NB4 (cell line): ENCODE results near the gene THAP3.

Experiments
- CTCF ChIP-seq: IDR thresholded peaks from one replicate; pipeline ENCODE4 v1.5.1; 2012; ENCODE audit warnings: low read depth, low read length
- MAX ChIP-seq: IDR thresholded peaks from 2 replicates; pipeline ENCODE4 v1.6.1; 2011; ENCODE audit warnings: low read depth, low read length
- POLR2A ChIP-seq: IDR thresholded peaks from 2 replicates; pipeline ENCODE4 v1.6.1; 2011; ENCODE audit warnings: mild to moderate bottlenecking; ENCODE audit not compliant: insufficient read length; ENCODE audit errors: extremely low read depth

GRCh38 chr1:6674771-6675170 is 50.1 kb downstream of the THAP3 start:
- TF ChIP-seq POLR2A = no peak
- no peak for TF ChIP-seq CTCF
- TF ChIP-seq MAX = no peak
